ENCODE results near the gene CYTH4.

Gene CYTH4

DNA sequence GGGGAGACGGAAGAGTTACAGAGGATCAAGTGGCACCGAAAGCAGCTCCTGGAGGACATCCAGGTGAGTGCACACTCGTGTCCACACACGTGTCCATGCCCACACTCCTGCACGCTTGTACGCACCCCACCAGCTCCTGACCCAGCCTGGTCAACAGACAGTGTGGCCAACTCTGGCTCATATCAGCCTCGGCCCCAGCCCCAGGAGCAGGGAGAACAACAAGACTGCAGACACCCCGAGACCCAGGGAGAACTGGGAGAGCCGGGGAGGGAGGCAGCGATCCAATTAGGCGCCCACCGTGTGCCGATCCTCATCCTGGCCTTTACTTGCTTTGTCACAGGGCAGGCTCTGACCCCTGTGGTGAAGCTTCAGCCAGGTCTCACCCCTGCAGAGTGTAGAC is 10.3 kb downstream of the CYTH4 start:
- no peak for DNase-seq

DNA sequence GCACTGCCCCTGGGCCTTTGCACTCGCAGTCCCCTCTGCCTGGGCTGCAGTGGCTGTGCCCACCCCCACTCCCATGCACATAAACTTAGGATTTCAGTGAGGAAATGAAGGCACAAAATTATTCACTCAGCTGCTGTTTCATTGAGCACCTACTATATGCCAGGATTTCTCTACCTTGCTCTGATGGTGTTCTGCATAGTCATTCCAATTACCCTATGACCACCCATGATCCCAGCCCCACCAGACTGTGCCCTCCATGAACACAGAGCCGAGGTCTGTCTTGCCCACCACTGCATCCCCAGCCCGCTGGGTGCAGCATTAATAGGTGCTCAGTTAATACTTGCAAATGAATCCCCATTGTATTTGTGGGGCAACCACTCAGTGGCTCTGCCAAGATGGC is 10.9 kb downstream of the CYTH4 start:
- DNase-seq: no peak

DNA sequence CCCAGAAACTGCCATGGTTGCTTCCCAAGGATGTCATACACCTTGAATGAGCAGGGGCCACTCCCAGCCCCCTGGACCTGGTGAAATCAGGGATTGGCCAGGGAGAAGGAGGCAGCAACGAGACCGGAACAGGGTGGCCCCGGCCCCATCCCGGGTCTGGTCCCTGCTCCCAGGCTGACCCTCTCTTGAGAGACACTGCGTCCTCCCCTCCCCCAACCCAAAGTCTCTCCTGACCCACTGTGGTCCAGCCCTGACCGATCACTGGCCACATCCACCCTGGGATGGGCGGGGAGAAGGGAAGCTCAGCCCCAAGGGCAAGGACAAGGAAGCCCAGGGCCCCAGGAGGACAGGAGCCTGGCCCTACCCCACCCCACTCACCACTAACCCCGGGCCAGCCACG is 12.4 kb downstream of the CYTH4 start:
- no peak for DNase-seq

DNA sequence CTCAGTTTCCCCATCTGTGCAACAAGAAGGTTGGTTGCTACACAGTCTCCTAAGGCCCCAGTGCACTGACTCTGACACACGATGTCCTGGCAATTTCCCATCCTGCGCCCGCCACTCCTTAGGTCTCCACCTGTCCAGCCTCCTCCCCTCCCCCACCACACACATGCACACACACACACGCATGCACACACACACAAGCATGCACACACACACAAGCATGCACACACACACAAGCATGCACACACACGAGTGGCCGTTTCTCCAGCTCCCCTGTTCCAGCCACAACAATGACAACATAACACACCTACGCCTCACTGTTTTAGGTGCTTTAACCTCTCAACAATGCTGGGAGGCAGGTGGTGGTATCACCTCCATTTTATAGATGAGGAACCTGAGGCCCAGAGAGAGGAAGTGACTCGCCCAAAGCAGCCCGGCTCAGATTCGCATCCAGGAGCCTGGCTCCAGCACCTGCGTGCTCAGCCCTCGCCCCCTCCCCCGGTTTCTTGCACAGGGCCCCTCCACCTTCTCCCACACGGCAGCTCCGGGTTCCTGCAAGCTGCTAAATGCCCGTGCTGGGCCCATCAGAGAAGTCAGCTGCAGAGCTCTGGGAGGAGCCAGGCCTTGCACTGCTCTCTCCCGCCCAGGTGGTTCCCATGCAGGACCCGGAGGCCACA is 13.0 kb downstream of the CYTH4 start:
- DNase-seq: no peak

DNA sequence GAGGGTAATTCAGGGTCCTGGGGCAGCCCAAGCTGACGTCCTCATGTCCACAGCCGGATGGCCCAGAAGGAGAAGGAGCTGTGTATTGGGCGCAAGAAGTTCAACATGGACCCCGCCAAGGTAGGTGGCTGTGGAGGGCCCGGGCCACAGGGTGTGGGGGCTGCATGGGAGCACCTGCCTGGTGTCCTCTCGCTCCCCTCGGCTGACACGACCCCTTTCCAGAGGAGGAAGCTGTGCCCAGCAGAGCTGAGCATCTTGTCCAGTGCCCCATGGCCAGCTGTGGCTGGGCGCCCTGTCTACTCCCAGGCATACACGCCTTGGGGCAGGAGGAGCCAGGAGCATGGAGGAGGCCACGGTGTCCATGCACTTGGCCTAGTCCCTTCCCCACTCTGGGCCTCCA is 13.6 kb downstream of the CYTH4 start:
- no peak for DNase-seq

DNA sequence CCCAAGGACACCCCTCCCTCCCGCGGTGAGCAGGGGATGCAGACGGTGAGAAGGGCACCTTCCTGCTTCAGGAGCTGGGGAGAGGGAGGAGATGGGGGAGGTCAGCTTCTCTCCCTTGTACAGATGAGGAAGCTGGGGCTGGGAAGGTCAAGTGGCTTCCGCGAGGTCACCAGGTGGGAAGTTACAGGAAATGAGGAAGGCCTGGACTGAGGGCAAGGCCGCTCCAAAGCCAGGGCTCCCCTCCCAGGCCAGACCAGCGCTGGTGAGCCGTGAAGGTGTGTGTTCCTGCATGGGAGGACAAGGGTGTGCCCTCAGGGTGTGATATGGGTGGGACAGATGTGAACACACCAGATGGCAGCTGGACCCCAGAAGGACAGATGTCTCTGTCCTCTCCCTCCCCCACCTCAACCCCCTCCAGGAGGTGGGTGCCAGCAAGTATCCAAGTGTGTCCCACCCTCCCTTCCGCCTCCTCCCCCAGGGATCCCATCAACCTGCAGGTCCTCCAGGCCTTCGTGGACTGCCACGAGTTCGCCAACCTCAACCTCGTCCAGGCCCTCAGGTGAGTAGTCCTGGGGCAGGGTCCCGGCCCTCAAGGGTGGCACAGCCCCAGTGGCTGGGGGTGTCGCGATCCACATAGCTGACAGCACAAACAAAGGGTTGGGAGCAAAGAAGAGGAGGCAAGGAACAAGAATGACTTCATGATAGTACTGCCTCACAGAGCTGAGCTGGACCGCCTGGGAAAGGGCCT is 16.6 kb downstream of the CYTH4 start:
- no peak for DNase-seq

DNA sequence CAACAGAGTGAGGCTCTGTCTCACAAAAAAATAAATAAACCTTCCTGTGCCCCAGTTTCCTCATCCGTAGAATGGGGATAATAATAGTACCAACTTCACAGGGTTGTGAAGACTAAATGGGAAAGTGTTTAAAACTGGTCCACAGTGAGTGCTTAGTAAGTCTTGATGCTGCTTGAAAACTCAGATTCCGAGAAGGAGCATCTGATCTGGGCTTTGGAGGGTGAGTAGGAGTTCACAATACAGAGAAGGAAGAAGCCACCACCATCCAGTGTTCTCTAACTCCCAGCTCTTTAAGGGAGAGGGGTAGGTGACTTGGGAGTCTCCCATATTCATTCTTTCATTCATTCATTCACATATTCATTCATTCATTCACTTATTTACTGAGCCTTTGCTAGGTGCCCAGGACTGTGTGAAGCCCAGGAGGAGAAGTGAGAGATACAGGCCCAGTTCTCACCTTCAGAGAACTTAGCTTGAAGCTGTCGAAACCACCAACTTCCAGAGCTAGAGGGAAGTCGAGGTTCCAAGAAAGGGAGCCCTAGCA is 17.7 kb downstream of the CYTH4 start:
- no peak for DNase-seq

DNA sequence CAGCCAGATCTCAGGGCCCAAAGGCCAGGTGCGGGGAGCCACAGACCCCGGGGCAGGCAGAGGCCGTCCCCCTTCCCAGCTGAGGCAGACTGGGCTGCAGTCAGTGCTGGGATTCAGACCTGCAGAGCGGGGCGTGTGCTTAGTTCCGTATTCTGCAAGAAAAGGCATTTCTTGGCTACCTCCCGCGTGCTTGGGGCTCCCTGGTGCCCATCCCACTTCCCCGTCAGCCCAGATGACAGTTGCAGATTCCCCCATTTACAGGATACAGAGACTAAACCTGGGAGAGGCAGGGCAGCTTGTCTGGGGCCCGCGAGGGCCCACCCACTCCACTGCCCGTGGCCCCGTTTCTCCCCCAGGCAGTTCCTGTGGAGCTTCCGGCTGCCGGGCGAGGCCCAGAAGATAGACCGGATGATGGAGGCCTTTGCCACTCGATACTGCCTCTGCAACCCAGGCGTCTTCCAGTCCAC is 18.3 kb downstream of the CYTH4 start:
- no peak for DNase-seq

DNA sequence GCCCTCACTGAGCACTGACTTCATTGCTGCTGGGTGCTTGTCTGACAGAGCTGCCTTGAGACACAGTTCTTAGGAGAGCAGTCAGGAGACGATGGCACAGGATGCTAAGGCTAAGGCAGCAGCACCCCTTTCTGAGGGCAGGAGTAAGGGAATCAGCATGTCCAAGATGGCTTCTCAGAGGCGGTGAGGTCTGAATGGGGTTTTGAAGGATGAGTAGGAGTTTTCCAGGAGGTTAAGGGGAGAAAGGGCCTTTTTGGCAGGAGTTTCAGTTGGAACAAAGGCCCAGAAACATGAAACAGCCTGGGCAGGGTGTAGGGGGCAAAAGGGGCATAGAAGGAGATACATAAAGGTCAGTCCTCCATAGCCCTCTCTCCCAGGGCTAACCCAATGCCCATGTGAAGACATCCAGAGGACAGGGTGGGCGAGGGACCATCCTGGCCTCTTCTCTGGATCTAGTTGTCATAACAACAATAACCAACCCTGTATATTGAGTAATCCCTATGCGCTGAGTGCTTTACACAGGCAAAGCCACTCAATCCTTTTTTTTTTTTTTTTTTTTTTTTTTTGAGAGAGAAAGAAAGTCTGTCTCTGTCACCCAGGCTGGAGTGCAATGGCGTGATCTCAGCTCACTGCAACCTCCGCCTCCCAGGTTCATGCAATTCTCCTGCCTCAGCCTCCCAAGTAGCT is 19.0 kb downstream of the CYTH4 start:
- no peak for DNase-seq

DNA sequence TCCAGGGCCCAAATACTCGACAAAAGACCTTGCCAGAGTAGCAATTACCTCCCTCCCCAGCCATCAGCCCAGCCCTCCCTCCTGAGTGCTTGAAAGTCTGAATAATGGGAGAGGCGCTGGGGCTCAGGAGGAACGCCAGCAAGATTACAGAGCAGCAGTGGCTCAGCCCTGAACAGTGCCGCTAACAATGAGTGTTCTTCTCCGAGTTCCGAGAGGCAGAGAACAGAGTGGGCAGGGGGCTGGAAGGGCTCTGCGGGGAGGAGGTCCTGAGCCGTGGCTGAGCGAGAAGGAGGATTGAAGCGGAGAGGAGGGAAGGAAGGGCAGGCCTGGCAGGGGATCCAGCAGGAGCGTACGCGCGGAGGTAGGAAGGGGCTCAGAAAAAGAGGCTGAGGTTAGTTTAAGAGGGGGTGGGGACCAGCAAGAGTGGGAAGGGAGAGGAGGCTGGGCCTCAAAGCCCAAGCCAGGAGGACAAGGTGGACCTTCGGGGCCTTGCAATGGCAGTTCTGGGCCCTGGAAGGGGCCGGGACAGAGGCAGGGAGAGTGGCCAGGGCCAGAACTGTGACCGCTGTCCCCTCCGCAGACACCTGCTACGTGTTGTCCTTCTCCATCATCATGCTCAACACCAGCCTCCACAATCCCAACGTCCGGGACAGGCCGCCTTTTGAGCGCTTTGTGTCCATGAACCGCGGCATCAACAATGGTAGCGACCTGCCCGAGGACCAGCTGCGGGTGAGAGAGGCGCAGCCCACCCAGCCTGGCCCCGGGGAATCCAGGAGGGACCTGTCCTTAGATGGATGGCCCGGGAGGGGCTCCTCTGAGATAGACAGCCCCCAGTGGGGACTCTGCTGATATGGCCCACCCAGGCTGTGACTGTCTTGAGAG is 20.6 kb downstream of the CYTH4 start:
- no peak for DNase-seq

DNA sequence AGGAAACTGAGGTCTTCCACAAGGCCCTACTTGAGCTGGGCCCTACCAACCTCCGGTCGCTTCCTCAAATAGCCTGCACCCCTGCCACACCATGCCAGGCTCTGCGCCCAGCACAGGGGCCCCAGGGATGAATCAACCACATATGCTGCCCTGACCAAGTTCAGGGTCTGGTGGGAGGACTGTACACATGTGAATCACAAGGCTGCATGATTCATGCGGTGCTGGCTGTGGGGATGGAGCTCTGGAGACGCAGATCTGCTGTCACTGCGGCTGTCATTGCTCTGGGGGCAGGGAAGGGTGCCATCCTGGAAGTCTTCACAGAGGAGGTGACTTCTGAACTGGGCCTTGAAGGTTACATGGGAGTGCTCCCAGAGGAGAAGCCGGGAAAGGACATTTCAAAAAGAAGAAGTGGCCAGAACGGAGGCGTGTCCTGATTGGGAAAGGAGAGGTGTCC is 21.5 kb downstream of the CYTH4 start:
- DNase-seq: no peak

DNA sequence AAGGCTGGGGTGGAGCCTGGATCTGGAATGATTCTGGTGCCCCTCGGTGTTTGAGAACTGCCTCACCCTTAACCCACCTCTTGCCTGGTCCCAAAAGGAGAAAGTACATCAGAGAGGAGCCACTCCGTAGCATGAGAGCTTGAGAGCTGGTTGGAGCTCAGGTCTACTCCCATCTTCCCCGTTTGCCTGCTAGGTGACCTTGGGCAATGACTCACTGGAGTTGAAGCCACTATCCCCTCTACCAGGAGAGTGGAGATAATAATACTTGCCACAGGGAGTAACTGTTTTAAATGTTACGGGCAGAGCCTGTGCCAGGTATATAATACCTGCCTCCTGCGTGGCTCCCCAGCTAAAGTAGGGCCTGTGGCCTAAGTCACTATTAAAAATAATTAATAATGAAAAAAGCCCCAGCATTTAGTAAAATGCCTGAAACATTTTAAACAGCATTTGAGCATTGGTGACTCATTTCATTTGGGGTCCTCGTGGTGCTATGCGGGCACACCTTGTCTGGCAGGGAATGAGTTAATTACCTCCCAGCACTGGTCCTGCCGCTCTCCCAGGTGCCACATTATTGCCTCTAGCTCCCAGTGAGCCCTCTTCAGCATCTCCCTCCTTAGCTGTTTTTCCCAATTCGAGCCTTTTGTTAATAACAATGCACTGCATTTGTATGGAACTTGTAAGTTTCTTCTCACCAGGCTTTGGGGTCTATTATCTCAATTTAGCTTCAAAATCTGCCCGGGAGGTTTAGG is 22.5 kb downstream of the CYTH4 start:
- DNase-seq: no peak

DNA sequence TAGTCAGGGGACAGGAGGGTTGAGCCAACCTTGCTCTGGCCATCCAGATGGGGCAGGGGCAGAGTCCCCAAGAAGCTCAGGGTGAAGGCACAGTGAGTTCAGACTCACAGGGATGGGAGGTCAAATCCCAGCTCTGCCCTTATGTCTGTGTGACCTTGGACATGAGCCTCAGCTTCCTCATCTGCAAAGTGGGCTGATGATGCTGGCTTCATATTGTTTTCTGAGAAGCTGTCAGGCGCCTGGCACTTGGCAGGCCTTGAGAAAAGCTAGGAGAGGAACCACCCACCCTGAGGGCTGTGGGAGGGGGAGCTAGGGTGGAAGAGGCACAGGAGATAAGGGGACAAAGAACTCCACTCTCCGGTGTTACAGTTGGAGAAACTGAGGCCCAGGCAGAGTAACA is 23.6 kb downstream of the CYTH4 start:
- no peak for DNase-seq

DNA sequence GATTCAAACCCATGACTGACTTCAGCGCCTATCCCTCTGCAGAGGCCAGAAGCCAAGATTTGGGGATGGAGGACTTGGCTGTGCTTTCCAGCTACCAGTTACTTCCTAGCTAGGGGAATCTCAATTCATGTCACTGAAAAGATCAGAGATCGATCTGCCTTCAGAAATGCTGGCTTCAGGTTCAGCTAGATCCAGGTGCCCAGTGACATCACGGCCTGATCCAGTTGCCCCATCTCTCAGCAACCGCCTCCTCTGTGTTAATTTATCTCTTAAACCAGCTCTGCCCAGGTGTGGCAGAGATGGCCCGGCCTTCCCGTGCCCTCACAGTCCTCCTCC is 24.2 kb downstream of the CYTH4 start:
- no peak for DNase-seq

DNA sequence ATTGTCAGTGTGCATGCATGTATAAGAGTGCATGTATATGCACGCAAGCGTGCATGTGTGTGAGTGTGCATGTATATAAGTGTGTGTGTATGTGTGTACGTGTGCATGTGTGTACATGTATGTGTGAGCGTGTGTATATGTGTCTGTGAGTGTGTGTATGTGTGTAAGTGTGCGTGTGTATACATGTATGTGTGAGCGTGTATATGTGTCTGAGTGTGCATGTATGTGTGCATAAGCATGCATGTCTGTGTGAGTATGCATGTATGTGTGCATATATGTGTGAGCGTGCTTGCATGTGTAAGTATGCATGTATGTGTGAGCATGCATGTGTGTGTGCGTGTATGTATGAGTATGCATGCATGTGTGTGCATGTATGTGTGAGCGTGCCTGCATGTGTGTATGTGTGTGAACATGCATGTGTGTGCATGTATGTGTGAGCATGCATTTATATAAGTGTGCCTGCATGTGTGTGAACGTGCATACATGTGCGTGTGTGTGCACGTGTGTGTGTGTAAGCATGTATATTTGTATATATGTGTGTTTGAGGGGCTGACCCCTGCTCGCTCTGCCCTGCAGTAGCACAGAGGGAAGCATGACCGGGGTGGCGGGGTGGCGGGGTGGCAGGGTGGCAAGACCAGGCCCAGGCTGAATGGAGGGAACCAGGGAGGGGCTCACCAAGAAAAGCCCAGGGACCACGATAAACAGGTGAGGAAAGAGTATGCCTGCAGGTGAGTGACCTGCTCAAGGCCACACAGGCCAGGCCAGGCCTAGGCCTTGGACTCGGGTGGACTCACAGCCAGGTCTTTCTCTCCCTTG is 26.3 kb downstream of the CYTH4 start:
- DNase-seq: no peak

DNA sequence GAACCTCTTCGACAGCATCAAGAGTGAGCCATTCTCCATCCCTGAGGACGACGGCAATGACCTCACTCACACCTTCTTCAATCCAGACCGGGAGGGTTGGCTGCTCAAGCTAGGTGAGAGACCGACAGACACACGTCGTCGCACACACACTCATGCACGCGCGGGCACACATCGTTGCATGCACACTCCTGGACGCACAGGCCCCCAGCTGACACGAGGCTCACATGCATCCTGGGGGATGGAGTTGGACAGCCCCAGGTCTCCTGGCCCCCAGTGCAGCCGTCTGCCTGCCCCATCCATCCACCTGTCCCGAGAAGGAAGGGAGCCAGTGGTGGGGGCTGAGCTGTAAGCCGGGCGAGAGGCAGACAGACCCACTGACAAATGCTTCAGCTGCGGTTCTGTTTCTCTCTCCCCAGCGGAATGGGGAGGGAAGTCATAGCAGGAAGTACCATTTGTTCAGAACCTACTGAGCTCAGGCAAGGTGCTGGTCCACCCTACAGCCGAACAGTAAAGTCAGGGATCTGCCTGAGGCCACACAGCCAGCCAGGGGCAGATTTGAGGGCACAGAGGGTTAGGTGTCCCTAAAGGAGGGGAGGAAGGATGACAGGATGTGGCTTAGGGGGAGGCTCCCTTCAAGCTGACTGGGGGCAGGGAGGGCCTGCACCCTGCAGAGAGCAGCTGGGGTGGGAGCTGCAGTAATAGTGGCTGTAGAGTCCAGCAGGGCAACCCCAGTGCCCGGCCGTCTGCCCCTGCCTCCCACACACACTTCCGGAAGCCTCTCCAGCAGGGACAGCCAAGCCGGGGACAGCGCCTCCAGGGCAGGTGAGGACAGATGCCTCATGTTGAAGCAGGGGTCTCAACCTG is 27.1 kb downstream of the CYTH4 start:
- no peak for DNase-seq

DNA sequence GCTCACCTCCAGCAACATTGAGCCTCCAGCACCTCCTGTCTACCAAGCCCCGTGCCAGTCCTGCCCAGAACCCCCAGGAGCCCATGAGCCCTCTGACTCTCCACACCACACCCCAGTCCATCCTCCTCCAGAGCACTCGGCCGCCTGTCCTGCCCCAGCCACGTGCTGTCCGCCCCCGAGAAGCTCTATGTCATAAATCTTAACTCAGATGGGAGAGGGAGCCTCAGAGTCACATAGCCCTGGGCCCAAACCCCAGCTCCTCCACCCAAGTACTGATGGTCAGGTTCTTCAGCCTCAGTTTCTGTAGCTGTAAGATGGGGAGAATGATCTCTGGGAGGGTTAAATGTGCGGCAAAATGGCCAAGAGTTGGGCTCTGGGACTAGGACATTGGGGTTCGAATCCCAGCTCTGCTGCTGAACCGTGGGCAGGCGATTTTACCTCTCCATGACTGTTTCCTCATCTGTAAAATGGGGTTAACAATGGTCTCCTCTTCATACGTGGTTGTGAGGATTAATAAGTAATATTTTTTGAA is 27.8 kb downstream of the CYTH4 start:
- no peak for DNase-seq

DNA sequence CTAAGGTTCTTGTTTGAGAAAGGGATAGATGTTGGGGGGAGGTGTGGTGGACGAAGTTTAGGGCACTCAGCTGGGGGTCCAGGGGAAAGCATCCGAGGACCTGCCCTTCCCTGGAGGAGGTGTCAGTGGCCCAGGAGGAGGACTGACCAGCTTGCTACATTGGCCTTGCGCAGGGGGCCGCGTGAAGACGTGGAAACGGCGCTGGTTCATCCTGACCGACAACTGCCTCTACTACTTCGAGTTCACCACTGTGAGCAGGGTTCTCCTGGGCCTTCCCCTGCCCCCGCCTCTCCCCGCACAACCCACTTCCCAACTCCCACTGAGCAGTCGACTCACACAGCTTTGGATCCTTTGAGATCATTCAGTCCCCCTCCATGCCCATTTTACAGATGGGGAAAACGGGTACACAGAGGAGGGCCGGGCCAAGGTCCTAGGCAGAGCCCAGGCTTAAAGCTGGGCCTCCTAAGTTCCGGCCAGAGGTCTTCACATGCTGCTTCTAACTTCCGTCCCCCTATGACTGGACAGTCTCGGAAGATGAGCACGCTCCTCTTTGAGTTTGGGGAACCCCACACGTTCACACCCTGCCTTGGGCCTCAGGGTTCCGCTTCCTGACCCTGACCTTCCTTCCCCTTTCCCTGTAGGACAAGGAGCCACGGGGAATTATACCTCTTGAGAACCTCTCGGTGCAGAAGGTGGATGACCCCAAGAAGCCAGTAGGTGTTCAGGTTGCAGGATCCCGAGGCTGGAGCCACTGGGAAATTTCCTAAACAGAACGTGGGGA is 28.7 kb downstream of the CYTH4 start:
- no peak for DNase-seq

DNA sequence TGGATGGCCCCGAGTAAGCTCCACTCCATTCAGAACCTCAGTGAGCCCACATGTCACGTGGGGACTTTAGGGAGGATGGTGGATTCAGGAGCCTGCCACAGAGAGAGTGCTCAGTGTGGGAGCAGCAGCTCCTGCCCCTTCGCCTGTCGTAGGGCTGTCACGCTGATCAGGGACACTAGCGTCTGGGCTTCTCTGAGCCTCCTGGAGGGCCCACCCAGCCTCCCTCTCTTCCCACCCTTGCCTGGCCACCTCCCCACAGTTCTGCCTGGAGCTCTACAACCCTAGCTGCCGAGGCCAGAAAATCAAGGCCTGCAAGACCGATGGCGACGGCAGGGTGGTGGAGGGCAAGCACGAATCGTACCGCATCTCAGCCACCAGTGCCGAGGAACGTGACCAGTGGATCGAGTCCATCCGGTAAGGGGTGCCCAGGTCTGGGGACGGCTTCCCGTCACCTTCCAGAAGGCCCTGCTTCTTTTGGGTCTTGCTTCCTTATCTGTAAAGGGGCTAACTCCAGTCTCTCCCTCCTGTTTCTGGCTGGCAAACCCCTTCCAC is 29.5 kb downstream of the CYTH4 start:
- DNase-seq: no peak
